ENCODE results near the gene PPP2R5D. TPM values are rescaled to one million over a fixed set of nuclear protein-coding genes. Genes with fewer than 3 reads are reported as not detected.
"Not testable (repeated sequence)": the region's sequence is repeated elsewhere in the genome, so short reads cannot be mapped to it uniquely, and the experiment has no call there.

Gene PPP2R5D
- polyA plus RNA-seq, 3 donors = 10.3 to 24.9 (median 14.9) TPM

DNA sequence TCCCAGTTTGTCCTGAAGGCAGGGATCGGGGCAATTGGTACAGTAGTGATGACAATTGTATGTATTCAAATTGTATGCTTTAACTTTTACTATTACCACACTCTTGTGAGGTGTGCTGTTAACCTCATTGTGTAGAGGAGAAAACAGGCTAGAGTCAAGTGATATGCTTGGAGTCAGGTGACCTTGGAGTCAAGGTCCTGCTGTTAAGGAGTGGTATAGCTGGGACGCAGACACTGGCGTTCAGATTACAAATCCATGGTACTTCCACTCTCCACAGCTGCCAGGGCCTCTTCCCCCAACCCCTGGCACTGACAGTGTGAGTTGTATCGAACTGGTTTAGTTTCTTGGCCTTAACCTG lies 44.6 kb upstream of the PPP2R5D start:
- Mint-ChIP-seq H3K4me3 (no peak overlapping the region), H3K36me3 (peaks cover 83 to 93% of the 10 kb centered on the region in 2 donors), H3K27ac (peak overlapping the region in 2 of 7 donors; percentile 48 to 66), H3K9me3 (no peaks in the 10 kb centered on the region), H3K4me1 (peaks cover 9% of the 10 kb centered on the region), H3K27me3 (ENCODE audit: low read depth in 3 of 3) (peaks cover 0 to 2% (median 1%) of the 10 kb centered on the region in 3 donors)
- DNase-seq = no peak
- peaks cover 8% of the 10 kb centered on the region in 2 donors for H3K4me1 ChIP-seq (ENCODE audit: control insufficient read depth in 1 of 2, insufficient read depth in 2 of 2, low read length in 2 of 2)
- intact Hi-C loops (cut with micrococcal nuclease) = loop anchor here (5.0 kb wide), 2 partner anchors 37 to 38 kb away; partner anchors contain the start of gene PEX6 (in 1 of the 2)
- no peaks in the 10 kb centered on the region for H3K27me3 ChIP-seq (ENCODE audit: control insufficient read depth in 2 of 2, insufficient read depth in 2 of 2, low read length in 2 of 2)
- H3K9ac ChIP-seq (ENCODE audit: insufficient read depth, low read length, poor library complexity, severe bottlenecking) = no peak overlapping the region
- TF ChIP-seq, protein P1, sequence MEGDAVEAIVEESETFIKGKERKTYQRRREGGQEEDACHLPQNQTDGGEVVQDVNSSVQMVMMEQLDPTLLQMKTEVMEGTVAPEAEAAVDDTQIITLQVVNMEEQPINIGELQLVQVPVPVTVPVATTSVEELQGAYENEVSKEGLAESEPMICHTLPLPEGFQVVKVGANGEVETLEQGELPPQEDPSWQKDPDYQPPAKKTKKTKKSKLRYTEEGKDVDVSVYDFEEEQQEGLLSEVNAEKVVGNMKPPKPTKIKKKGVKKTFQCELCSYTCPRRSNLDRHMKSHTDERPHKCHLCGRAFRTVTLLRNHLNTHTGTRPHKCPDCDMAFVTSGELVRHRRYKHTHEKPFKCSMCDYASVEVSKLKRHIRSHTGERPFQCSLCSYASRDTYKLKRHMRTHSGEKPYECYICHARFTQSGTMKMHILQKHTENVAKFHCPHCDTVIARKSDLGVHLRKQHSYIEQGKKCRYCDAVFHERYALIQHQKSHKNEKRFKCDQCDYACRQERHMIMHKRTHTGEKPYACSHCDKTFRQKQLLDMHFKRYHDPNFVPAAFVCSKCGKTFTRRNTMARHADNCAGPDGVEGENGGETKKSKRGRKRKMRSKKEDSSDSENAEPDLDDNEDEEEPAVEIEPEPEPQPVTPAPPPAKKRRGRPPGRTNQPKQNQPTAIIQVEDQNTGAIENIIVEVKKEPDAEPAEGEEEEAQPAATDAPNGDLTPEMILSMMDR (IDR thresholded peaks at IDR 0.05) = no peak
- no peak overlapping the region for H3K4me3 ChIP-seq (replicated peaks in 1 of 3; ENCODE audit: low read depth in 2 of 3, low read length in 3 of 3)
- WGBS (ENCODE audit: insufficient coverage) = no CpG with 5 or more reads among the region's 4 CpGs
- peaks cover 47% of the 10 kb centered on the region for H3K79me2 ChIP-seq (ENCODE audit: insufficient read depth, low read length)
- H2AFZ ChIP-seq (ENCODE audit: insufficient read depth, low read depth, low read length, poor library complexity, severe bottlenecking) = no peak overlapping the region
- H3K36me3 ChIP-seq (replicated peaks in 1 of 2; ENCODE audit: control insufficient read depth in 1 of 2, insufficient read depth in 2 of 2, low read length in 2 of 2) = peaks cover 86 to 100% of the 10 kb centered on the region in 2 donors
- H4K20me1 ChIP-seq (ENCODE audit: insufficient read depth, low read length) = peaks cover 91% of the 10 kb centered on the region
- H3K4me2 ChIP-seq (replicated peaks; ENCODE audit: extremely low read depth, low read length, poor library complexity, severe bottlenecking) = no peak overlapping the region
- H3K27ac ChIP-seq (ENCODE audit: low read depth in 1 of 2, low read length in 2 of 2) = peak overlapping the region in 1 of 2 donors; percentile 41
- no peaks in the 10 kb centered on the region for H3K9me3 ChIP-seq (replicated peaks in 1 of 2; ENCODE audit: control insufficient read depth in 1 of 2, insufficient read depth in 1 of 2, low read length in 2 of 2)

DNA sequence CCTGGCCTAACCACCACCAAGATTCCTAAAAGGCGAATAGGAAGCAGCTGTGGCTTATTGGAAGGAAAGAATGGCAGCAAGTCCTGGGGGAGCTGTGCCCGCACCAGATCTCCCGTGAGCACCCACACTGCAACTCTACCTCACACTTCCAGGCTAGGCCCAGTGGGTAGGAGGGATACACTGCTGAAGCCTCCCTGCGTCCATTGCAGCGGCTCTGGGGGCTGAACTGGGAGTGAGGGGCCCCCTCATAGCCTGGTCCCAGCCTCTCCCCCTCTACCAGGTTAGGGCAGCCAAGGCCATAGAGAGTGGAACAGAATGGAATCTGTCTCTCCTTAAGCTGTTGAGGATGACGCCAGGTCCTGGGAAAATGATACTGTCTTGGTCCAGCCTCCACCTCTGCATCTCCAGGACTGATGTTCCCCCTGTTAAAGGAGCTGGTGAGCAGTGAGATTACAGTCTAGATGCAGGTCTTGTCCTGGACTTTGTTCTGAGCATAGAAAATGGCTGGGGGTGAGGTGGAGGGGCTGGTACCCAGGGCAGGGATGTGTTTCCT lies 43.8 kb upstream of the PPP2R5D start:
- Histone ChIP-seq H3K4me1 (ENCODE audit: control insufficient read depth in 1 of 2, insufficient read depth in 2 of 2, low read length in 2 of 2) (peaks cover under 1% of the 10 kb centered on the region in 2 donors), H3K9ac (ENCODE audit: insufficient read depth, low read length, poor library complexity, severe bottlenecking) (no peak overlapping the region), H3K4me3 (replicated peaks in 1 of 3; ENCODE audit: low read depth in 2 of 3, low read length in 3 of 3) (no peak overlapping the region), H4K20me1 (ENCODE audit: insufficient read depth, low read length) (peaks cover 83% of the 10 kb centered on the region), H3K9me3 (replicated peaks in 1 of 2; ENCODE audit: control insufficient read depth in 1 of 2, insufficient read depth in 1 of 2, low read length in 2 of 2) (no peaks in the 10 kb centered on the region), H3K79me2 (ENCODE audit: insufficient read depth, low read length) (peaks cover 40% of the 10 kb centered on the region), H3K27me3 (ENCODE audit: control insufficient read depth in 2 of 2, insufficient read depth in 2 of 2, low read length in 2 of 2) (no peaks in the 10 kb centered on the region), H3K27ac (ENCODE audit: low read depth in 1 of 2, low read length in 2 of 2) (peak overlapping the region in 1 of 2 donors; percentile 57), H2AFZ (ENCODE audit: insufficient read depth, low read depth, low read length, poor library complexity, severe bottlenecking) (no peak overlapping the region), H3K4me2 (replicated peaks; ENCODE audit: extremely low read depth, low read length, poor library complexity, severe bottlenecking) (no peak overlapping the region), H3K36me3 (replicated peaks in 1 of 2; ENCODE audit: control insufficient read depth in 1 of 2, insufficient read depth in 2 of 2, low read length in 2 of 2) (peaks cover 81 to 100% of the 10 kb centered on the region in 2 donors)
- 100% methylated on average over 2 of the region's 6 CpGs for WGBS (ENCODE audit: insufficient coverage)
- H3K36me3 Mint-ChIP-seq = peaks cover 81 to 93% of the 10 kb centered on the region in 2 donors
- H3K27me3 Mint-ChIP-seq (ENCODE audit: low read depth in 3 of 3) = peaks cover 0 to 2% (median 1%) of the 10 kb centered on the region in 3 donors
- DNase-seq = no peak
- TF ChIP-seq, protein P1 (IDR thresholded peaks at IDR 0.05) = no peak
- peak overlapping the region; percentile 13 to 69 (median 41) for H3K27ac Mint-ChIP-seq
- no peaks in the 10 kb centered on the region for H3K9me3 Mint-ChIP-seq
- H3K4me3 Mint-ChIP-seq = no peak overlapping the region
- intact Hi-C loops (cut with micrococcal nuclease) = loop anchor here in 1 of 2 donors (5.0 kb wide), 1 partner anchor 38 kb away; no protein-coding TSS in a partner anchor
- peaks cover 3% of the 10 kb centered on the region for H3K4me1 Mint-ChIP-seq

DNA sequence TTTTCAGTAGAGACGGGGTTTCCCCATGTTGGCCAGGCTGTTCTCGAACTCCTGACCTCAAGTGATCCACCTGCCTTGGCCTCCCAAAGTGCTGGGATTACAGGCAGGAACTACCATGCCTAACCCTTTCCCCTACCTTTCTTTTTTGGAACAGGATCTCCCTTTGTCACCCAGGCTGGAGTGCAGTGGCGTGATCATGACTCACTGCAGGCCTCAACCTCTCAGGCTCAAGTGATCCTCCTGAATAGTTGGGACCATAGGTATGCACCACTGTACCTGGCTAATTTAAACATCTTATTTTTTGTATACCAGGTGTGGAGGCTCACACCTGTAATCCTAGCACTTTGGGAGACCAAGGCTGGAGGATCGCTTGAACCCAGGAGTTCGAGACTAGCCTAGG lies 43.0 kb upstream of the PPP2R5D start:
- peaks cover 32% of the 10 kb centered on the region for H3K79me2 ChIP-seq (ENCODE audit: insufficient read depth, low read length)
- 94% methylated on average over 3 of the region's 5 CpGs for WGBS (ENCODE audit: insufficient coverage)
- H3K9me3 ChIP-seq (replicated peaks in 1 of 2; ENCODE audit: control insufficient read depth in 1 of 2, insufficient read depth in 1 of 2, low read length in 2 of 2); H3K4me1 ChIP-seq (ENCODE audit: control insufficient read depth in 1 of 2, insufficient read depth in 2 of 2, low read length in 2 of 2); H3K27me3 ChIP-seq (ENCODE audit: control insufficient read depth in 2 of 2, insufficient read depth in 2 of 2, low read length in 2 of 2); H3K4me3 ChIP-seq (replicated peaks in 1 of 3; ENCODE audit: low read depth in 2 of 3, low read length in 3 of 3); H3K4me1 Mint-ChIP-seq; DNase-seq; H3K27ac ChIP-seq (ENCODE audit: low read depth in 1 of 2, low read length in 2 of 2); H2AFZ ChIP-seq (ENCODE audit: insufficient read depth, low read depth, low read length, poor library complexity, severe bottlenecking); H3K9me3 Mint-ChIP-seq; H3K9ac ChIP-seq (ENCODE audit: insufficient read depth, low read length, poor library complexity, severe bottlenecking); H3K4me3 Mint-ChIP-seq; H3K27me3 Mint-ChIP-seq (ENCODE audit: low read depth in 3 of 3); H3K4me2 ChIP-seq (replicated peaks; ENCODE audit: extremely low read depth, low read length, poor library complexity, severe bottlenecking): not testable (repeated sequence)
- H4K20me1 ChIP-seq (ENCODE audit: insufficient read depth, low read length) = peaks cover 75% of the 10 kb centered on the region
- peaks cover 76 to 100% of the 10 kb centered on the region in 2 donors for H3K36me3 ChIP-seq (replicated peaks in 1 of 2; ENCODE audit: control insufficient read depth in 1 of 2, insufficient read depth in 2 of 2, low read length in 2 of 2)
- peak overlapping the region in 4 of 7 donors; percentile 1 to 69 (median 38) for H3K27ac Mint-ChIP-seq
- intact Hi-C loops (cut with micrococcal nuclease) = loop anchor here in 1 of 2 donors (5.0 kb wide), 1 partner anchor 39 kb away; no protein-coding TSS in a partner anchor
- peaks cover 77 to 91% of the 10 kb centered on the region in 2 donors for H3K36me3 Mint-ChIP-seq

Data from CD14-positive monocyte (primary cell).